Liver (tissue), 9 donors: ENCODE measurements around the gene THSD7B. TPM values are rescaled to one million over a fixed set of nuclear protein-coding genes. Genes with fewer than 3 reads are reported as not detected.

Source experiments
- DNase-seq: peaks from one replicate; pipeline ENCODE4 v3.0.0-alpha.2; 2017; ENCODE audit warnings: low spot score
- H3K27ac ChIP-seq, 2 donors: one replicate each; pipeline ENCODE4 v1.7.0; 2013; ENCODE audit warnings: inconsistent platforms in 2 of 2, low read length in 2 of 2, control low read depth in 1 of 2, low read depth in 1 of 2, mild to moderate bottlenecking in 1 of 2
- H3K27me3 ChIP-seq, 4 donors: one replicate each; pipeline versions ENCODE4 v1.6.1 to v1.7.0; 2013; ENCODE audit warnings: low read length in 3 of 4, inconsistent platforms in 1 of 4, mild to moderate bottlenecking in 1 of 4, moderate library complexity in 1 of 4; ENCODE audit not compliant: control insufficient read depth in 4 of 4, insufficient read depth in 4 of 4
- H3K36me3 ChIP-seq, 4 donors: one replicate each; pipeline versions ENCODE4 v1.6.1 to v1.7.0; 2013; ENCODE audit warnings: low read length in 3 of 4, mild to moderate bottlenecking in 3 of 4, low read depth in 1 of 4, moderate library complexity in 1 of 4; ENCODE audit not compliant: control insufficient read depth in 4 of 4, insufficient read depth in 3 of 4
- H3K4me1 ChIP-seq, 4 donors: one replicate each; pipeline versions ENCODE4 v1.6.1 to v1.7.0; 2013; ENCODE audit warnings: low read length in 3 of 4, mild to moderate bottlenecking in 3 of 4, moderate library complexity in 1 of 4; ENCODE audit not compliant: control insufficient read depth in 4 of 4, insufficient read depth in 4 of 4
- H3K4me3 ChIP-seq, 3 donors: one replicate each; pipeline versions ENCODE4 v1.6.1 to v1.7.0; 2013; ENCODE audit warnings: low read length in 3 of 3, control low read depth in 1 of 3, low read depth in 1 of 3, mild to moderate bottlenecking in 1 of 3
- H3K9ac ChIP-seq, 2 donors: one replicate each; pipeline ENCODE4 v1.7.0; 2013; ENCODE audit warnings: low read length in 2 of 2, mild to moderate bottlenecking in 2 of 2, moderate library complexity in 2 of 2, control low read depth in 1 of 2, low read depth in 1 of 2
- H3K9me3 ChIP-seq, 4 donors: one replicate each; pipeline versions ENCODE4 v1.6.1 to v1.7.0; 2013; ENCODE audit warnings: low read length in 3 of 4; ENCODE audit not compliant: control insufficient read depth in 4 of 4
- FOXA1 ChIP-seq: IDR thresholded peaks from 2 replicates; pipeline ENCODE4 v1.6.1; 2016; ENCODE audit warnings: antibody characterized with exemption
- FOXA2 ChIP-seq: IDR thresholded peaks from 2 replicates; pipeline ENCODE4 v1.6.1; 2016; ENCODE audit warnings: antibody characterized with exemption
- GABPA ChIP-seq, 2 donors: IDR thresholded peaks in 1 of 2; conservative IDR thresholded peaks in 1 of 2; 2 replicates each; pipeline ENCODE4 v1.6.1; 2016; ENCODE audit warnings: antibody characterized with exemption in 2 of 2, mild to moderate bottlenecking in 1 of 2, moderate library complexity in 1 of 2
- HNF4A ChIP-seq, 2 donors: conservative IDR thresholded peaks; 2 replicates each; pipeline ENCODE4 v1.6.1; 2016; ENCODE audit warnings: antibody characterized with exemption in 2 of 2, mild to moderate bottlenecking in 2 of 2
- NR2F2 ChIP-seq: IDR thresholded peaks from 2 replicates; pipeline ENCODE4 v1.6.1; 2016; ENCODE audit warnings: antibody characterized with exemption
- RAD21 ChIP-seq, 2 donors: IDR thresholded peaks; 2 replicates each; pipeline ENCODE4 v1.6.1; 2016; ENCODE audit warnings: antibody characterized with exemption in 2 of 2, mild to moderate bottlenecking in 2 of 2
- RXRA ChIP-seq, 2 donors: IDR thresholded peaks; 2 replicates each; pipeline ENCODE4 v1.6.1; 2017 to 2018; ENCODE audit warnings: antibody characterized with exemption in 2 of 2, mild to moderate bottlenecking in 1 of 2
- SP1 ChIP-seq: IDR thresholded peaks from 2 replicates; pipeline ENCODE4 v1.6.1; 2018; ENCODE audit warnings: antibody characterized with exemption, mild to moderate bottlenecking
- YY1 ChIP-seq: IDR thresholded peaks from 2 replicates; pipeline ENCODE4 v1.6.1; 2016; ENCODE audit warnings: antibody characterized with exemption, mild to moderate bottlenecking
- WGBS: extraction: QIAGEN DNeasy Blood & Tissue Kit; methylation state at CpG from one replicate; pipeline ENCODE4 v1.1.7; 2013; 5-methylcytosine and 5-hydroxymethylcytosine counted together
- polyA plus RNA-seq, 2 donors: library from polyadenylated mRNA; stranded (reverse) in 1 of 2; unstranded in 1 of 2; fragments of 200-250 nt in 1 of 2; fragments of >200 nt in 1 of 2; fragmentation: Nextera tagmentation in 1 of 2; extraction: Ambion mirVana in 1 of 2; gene quantifications; one replicate each; pipeline versions ENCODE4 v1.2.1 to v1.2.3, GENCODE V29; 2013 to 2015
- total RNA-seq, 2 donors: library from RNA; depleted of rRNA; stranded (reverse); fragments of >200 nt; gene quantifications; one replicate each; pipeline ENCODE4 v1.2.3, GENCODE V29; 2014
- TF ChIP-seq, protein P1 (sequence below): IDR thresholded peaks from 2 replicates; pipeline ENCODE4 v1.6.1; 2016; ENCODE audit warnings: antibody characterized with exemption, mild to moderate bottlenecking
- TF ChIP-seq, protein P2 (sequence below): fragments of 150-350 bp; IDR thresholded peaks from 2 replicates; pipeline ENCODE4 v1.5.1; 2017; ENCODE audit warnings: improper control_type of control experiment, low read depth, low read length; ENCODE audit not compliant: missing input control
- TF ChIP-seq, protein P3 (sequence below): IDR thresholded peaks from 2 replicates; pipeline ENCODE4 v1.6.1; 2016; ENCODE audit warnings: antibody characterized with exemption
- TF ChIP-seq, protein P4 (sequence below): IDR thresholded peaks from 2 replicates; pipeline ENCODE4 v1.6.1; 2016; ENCODE audit warnings: antibody characterized with exemption
- donor health status: healthy.
- donor health status: healthy.
- donor health status: healthy.
- donor health status: healthy.
- donor health status: healthy.

THSD7B gene
- total and polyA plus RNA-seq, 4 donors = 0.01 to 0.75 (median 0.42) TPM; not detected in 1

DNA sequence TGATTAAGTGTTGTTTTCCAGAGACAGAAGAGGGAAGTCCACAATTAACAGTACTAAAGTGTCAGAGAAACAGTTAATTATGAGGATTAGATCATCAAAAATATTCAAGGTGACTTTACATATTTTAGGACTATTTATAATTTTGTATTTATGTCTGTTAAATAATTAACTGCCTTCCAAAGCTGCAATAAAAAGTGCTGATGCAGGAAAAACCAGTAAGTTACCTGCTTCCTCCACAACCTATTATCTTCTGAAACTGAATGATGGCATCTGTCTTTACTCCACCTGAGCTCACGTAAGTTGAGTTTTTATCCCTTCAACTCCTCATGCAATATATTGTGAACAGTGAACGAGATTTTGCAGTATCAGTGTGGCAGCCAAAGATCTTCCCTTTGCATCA is 570.7 kb downstream of the THSD7B start (continued):
- TF ChIP-seq, protein P1, sequence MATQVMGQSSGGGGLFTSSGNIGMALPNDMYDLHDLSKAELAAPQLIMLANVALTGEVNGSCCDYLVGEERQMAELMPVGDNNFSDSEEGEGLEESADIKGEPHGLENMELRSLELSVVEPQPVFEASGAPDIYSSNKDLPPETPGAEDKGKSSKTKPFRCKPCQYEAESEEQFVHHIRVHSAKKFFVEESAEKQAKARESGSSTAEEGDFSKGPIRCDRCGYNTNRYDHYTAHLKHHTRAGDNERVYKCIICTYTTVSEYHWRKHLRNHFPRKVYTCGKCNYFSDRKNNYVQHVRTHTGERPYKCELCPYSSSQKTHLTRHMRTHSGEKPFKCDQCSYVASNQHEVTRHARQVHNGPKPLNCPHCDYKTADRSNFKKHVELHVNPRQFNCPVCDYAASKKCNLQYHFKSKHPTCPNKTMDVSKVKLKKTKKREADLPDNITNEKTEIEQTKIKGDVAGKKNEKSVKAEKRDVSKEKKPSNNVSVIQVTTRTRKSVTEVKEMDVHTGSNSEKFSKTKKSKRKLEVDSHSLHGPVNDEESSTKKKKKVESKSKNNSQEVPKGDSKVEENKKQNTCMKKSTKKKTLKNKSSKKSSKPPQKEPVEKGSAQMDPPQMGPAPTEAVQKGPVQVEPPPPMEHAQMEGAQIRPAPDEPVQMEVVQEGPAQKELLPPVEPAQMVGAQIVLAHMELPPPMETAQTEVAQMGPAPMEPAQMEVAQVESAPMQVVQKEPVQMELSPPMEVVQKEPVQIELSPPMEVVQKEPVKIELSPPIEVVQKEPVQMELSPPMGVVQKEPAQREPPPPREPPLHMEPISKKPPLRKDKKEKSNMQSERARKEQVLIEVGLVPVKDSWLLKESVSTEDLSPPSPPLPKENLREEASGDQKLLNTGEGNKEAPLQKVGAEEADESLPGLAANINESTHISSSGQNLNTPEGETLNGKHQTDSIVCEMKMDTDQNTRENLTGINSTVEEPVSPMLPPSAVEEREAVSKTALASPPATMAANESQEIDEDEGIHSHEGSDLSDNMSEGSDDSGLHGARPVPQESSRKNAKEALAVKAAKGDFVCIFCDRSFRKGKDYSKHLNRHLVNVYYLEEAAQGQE = no peak
- no peak for TF ChIP-seq YY1
- TF ChIP-seq, protein P2, sequence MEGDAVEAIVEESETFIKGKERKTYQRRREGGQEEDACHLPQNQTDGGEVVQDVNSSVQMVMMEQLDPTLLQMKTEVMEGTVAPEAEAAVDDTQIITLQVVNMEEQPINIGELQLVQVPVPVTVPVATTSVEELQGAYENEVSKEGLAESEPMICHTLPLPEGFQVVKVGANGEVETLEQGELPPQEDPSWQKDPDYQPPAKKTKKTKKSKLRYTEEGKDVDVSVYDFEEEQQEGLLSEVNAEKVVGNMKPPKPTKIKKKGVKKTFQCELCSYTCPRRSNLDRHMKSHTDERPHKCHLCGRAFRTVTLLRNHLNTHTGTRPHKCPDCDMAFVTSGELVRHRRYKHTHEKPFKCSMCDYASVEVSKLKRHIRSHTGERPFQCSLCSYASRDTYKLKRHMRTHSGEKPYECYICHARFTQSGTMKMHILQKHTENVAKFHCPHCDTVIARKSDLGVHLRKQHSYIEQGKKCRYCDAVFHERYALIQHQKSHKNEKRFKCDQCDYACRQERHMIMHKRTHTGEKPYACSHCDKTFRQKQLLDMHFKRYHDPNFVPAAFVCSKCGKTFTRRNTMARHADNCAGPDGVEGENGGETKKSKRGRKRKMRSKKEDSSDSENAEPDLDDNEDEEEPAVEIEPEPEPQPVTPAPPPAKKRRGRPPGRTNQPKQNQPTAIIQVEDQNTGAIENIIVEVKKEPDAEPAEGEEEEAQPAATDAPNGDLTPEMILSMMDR = no peak

DNA sequence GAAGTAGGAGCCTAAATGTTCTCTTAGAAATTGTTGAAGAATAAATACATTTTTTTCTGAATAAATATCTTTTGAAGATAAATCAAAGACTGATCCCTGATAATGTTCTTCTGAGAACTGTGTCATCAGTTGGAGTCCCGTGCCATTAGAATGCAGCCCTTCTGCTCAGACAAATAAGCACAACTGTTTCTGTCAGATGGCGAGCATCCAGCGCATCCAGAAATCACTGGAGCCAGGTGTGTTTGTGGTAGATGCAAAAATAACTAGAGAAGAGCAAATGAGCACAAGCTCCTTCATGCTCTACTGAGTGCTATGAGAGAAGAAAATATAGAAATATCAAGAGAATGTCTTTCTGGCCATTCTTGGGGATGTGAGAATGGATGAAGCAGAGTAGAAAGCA is 573.7 kb downstream of the THSD7B start:
- whole genome bisulfite sequencing = 85% methylated on average over 3 of the region's 3 CpGs
- H3K9me3 ChIP-seq = no peaks in the 10 kb centered on the region
- no peaks in the 10 kb centered on the region for H3K27me3 ChIP-seq
- H3K4me1 ChIP-seq = no peaks in the 10 kb centered on the region
- DNase-seq = no peak
- H3K4me3 ChIP-seq = no peak overlapping the region
- no peaks in the 10 kb centered on the region for H3K36me3 ChIP-seq
- H3K9ac ChIP-seq = no peak overlapping the region
- no peak overlapping the region for H3K27ac ChIP-seq
- TF ChIP-seq YY1 = no peak
- TF ChIP-seq FOXA2 = no peak
- TF ChIP-seq, protein P1 = no peak
- no peak for TF ChIP-seq FOXA1
- no peak for TF ChIP-seq NR2F2

DNA sequence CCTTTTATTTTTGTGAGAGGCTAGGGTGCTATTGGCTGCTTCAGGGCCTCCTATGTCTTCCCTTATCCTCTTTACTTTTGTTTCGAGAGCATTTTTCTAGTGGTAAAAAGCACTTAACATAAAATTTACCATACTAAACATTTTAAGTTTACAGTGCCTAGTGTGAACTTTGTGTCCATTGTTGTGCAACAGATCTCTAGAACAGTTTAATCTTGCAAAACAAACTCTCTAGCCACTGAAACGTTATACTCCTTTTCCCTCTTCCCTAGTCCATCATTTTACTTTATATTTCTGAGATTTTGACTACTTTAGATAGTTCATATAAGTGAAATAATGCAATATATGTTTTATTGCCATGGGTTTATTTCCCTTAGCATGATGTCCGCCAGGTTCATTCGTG is 580.6 kb downstream of the THSD7B start:
- no peaks in the 10 kb centered on the region for H3K27me3 ChIP-seq
- no peaks in the 10 kb centered on the region for H3K4me1 ChIP-seq
- no peaks in the 10 kb centered on the region for H3K36me3 ChIP-seq
- no peak overlapping the region for H3K9ac ChIP-seq
- no peaks in the 10 kb centered on the region for H3K9me3 ChIP-seq
- no peak for DNase-seq
- WGBS = 52% methylated on average over 4 of the region's 4 CpGs
- H3K4me3 ChIP-seq = no peak overlapping the region
- H3K27ac ChIP-seq = no peak overlapping the region
- TF ChIP-seq, protein P3, sequence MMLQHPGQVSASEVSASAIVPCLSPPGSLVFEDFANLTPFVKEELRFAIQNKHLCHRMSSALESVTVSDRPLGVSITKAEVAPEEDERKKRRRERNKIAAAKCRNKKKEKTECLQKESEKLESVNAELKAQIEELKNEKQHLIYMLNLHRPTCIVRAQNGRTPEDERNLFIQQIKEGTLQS = no peak
- no peak for TF ChIP-seq GABPA (IDR thresholded peaks at IDR 0.05 in 1 of 2, conservative IDR thresholded peaks at IDR 0.05 in 1 of 2)
- TF ChIP-seq, protein P1 = no peak
- TF ChIP-seq HNF4A (conservative IDR thresholded peaks at IDR 0.05) = no peak
- no peak for TF ChIP-seq FOXA1
- no peak for TF ChIP-seq SP1
- TF ChIP-seq, protein P4, sequence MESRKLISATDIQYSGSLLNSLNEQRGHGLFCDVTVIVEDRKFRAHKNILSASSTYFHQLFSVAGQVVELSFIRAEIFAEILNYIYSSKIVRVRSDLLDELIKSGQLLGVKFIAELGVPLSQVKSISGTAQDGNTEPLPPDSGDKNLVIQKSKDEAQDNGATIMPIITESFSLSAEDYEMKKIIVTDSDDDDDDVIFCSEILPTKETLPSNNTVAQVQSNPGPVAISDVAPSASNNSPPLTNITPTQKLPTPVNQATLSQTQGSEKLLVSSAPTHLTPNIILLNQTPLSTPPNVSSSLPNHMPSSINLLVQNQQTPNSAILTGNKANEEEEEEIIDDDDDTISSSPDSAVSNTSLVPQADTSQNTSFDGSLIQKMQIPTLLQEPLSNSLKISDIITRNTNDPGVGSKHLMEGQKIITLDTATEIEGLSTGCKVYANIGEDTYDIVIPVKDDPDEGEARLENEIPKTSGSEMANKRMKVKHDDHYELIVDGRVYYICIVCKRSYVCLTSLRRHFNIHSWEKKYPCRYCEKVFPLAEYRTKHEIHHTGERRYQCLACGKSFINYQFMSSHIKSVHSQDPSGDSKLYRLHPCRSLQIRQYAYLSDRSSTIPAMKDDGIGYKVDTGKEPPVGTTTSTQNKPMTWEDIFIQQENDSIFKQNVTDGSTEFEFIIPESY = no peak
- TF ChIP-seq RAD21 (IDR thresholded peaks at IDR 0.05) = no peak
- no peak for TF ChIP-seq RXRA (IDR thresholded peaks at IDR 0.05)
